Glomerular endothelial cell (primary cell): Measurements from ENCODE around the gene DBT. TPM values are rescaled to one million over a fixed set of nuclear protein-coding genes. Genes with fewer than 3 reads are reported as not detected.
"Not testable (repeated sequence)": the region's sequence is repeated elsewhere in the genome, so short reads cannot be mapped to it uniquely, and the experiment has no call there.

ENCODE experiments used
- DNase-seq: peaks from one replicate; pipeline ENCODE4 v3.0.0-alpha.2; 2011; ENCODE audit warnings: low read depth, low spot score; ENCODE audit errors: extremely low read depth
- total RNA-seq: library from RNA; depleted of rRNA; stranded (reverse); fragments of >200 nt; gene quantifications from 2 replicates; pipeline ENCODE4 v1.2.3, GENCODE V29; 2015

The DBT gene
- total RNA-seq, 1 donor from 2014 or later = 4.1 TPM

- not testable (repeated sequence) for DNase-seq
Measured at GRCh38 chr1:100202703-100203102, 46.9 kb downstream of the DBT start.

DNA sequence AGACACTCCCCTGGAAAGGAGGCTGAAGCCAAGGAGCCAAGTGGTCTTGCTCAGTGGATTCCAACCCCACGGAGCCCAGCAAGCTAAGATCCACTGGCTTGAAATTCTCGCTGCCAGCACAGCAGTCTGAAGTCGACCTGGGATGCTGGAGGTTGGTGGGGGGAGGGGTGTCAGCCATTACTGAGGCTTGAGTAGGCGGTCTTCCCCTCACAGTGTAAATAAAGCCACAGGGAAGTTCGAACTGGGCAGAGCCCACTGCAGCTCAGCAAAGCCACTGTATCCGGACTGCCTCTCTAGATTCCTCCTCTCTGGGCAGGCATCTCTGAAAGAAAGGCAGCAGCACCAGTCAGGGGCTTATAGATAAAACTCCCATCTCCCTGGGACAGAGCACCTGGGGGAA is 49.6 kb downstream of the DBT start:
- not testable (repeated sequence) for DNase-seq

GRCh38 chr1:100198596-100198995 is 51.0 kb downstream of the DBT start:
- no peak for DNase-seq

DNA sequence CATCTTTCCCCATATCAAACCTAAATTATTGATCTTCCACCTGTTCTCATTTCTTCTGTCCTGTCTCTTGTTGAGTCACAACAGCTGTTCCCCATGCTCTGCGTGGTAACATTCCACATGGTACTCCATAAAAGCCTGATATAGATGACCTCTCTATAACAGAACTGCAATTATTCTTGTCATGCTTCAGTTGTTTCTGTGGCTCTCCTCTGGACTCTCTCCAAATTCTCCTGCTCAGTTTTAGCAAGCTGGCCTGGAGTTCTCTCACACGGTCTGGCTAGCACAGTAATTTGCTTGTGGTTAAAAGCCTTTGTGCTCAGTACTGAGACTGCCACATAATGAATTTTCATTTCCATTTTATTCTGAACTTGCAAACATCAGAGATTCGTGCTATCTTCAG is 61.0 kb downstream of the DBT start:
- no peak for DNase-seq

- no peak for DNase-seq
Measured at GRCh38 chr1:100187912-100188311, 61.7 kb downstream of the DBT start.

DNA sequence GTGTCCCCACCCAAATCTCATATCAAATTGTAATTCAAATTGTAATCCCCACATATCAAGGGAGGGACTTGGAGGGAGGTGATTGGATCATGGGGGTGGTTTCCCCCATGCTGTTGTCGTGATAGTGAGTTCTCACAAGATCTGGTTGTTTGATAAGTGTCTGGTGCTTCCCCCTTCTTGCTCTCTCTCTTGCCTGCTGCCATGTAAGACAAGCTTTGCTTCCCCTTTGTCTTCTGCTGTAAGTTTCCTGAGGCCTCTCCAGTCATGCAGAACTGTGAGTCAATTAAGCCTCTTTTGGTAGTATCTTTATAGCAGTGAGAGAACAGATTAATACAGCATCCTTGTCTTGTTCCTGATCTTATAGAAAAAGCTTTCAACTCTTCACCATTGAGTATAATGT is 65.1 kb downstream of the DBT start:
- no peak for DNase-seq

DNA sequence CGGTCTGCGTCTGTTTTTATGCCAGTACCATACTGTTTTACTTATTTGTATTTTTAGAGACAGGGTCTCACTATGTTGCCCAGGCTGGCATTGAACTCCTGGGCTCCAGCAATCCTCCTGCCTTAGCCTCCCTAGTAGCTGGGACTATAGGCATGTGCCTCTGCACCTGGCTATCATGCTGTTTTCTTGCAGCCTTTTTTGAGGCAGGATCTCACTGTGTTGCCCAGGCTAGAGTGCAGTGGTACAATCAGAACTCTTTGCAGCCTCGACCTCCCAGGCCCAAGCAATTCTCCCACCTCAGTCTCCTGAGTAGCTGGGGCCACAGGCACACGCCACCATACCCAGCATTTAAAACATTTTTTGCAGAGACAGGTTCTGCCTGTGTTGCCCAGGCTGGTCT is 66.3 kb downstream of the DBT start:
- no peak for DNase-seq

DNA sequence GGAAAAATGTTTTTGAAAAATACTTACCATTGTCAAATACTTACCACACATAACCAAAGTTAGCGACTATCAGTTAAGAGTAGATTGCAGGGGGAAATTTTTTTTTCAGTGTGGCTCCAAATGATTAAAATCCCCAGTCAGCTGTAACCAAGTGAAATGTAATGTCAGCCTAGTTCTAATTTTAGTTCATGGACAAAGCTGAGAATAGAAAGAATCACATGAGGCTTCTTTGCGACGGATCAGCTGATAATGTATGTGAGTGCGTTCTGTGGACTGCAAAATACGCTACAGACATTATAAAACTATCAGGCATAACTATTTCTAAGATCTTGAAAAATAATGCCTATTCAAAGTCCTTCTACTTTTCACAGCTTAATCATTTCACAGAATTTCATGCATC is 71.5 kb downstream of the DBT start, which contains the start of gene LRRC39:
TSS of gene LRRC39 (minus strand) at position 166 of the 400 bp plus-strand sequence. CDS start 9,740 bp downstream, outside the sequence.
- DNase-seq = no peak

GRCh38 chr1:100177295-100178041 is 72.2 kb downstream of the DBT start:
- DNase-seq = no peak

GRCh38 chr1:100168051-100168450 is 81.6 kb downstream of the DBT start:
- DNase-seq = no peak

GRCh38 chr1:100164702-100165101 is 84.9 kb downstream of the DBT start:
- DNase-seq = no peak

GRCh38 chr1:100164216-100164615 is 85.4 kb downstream of the DBT start:
- no peak for DNase-seq

DNA sequence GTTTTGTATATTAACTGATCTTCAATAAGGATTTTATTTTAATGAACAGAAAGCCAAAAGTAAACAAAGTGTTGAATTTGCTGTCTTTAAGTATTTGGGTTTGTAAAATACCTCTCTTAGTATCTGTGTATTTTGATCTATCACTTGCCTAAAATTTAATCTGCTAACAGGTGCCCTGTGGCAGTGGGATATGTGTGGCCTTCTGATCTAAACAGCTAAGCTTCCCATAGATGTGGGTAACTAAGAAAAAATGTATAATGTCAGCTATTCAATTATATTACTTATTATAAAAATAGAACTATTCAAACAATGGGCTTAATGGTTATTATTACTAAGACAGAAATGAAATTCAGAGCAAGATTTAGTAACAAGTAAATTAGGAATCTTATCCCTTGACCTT is 86.8 kb downstream of the DBT start:
- no peak for DNase-seq

- DNase-seq = no peak
Measured at GRCh38 chr1:100152271-100152670, 97.4 kb downstream of the DBT start.

- DNase-seq = no peak
Measured at GRCh38 chr1:100151679-100152078, 98.0 kb downstream of the DBT start.

- no peak for DNase-seq
Measured at GRCh38 chr1:100147875-100148274, 101.8 kb downstream of the DBT start.

- no peak for DNase-seq
Measured at GRCh38 chr1:100146958-100147357, 102.7 kb downstream of the DBT start.

- no peak for DNase-seq
Measured at GRCh38 chr1:100145116-100145515, 104.5 kb downstream of the DBT start.

DNA sequence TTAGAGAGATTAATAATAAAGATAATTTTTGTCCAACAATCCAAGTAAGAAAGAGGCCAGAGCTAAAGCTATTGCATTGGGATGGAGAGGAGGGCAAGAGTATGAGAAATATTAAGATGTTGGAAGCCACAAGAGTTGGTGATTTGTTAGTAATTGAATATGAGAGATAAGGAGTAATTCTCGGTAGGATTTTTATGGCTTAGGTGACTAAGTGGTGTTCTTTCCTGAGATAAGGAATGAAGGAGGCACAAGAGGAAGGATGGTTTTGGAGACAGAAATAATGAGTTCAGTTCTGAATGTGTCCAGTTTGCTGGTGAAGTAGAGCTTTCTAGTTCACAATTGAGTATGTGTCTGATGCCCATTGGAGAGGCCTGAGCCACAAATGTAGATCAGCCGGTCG is 107.3 kb downstream of the DBT start:
- DNase-seq = no peak

DNA sequence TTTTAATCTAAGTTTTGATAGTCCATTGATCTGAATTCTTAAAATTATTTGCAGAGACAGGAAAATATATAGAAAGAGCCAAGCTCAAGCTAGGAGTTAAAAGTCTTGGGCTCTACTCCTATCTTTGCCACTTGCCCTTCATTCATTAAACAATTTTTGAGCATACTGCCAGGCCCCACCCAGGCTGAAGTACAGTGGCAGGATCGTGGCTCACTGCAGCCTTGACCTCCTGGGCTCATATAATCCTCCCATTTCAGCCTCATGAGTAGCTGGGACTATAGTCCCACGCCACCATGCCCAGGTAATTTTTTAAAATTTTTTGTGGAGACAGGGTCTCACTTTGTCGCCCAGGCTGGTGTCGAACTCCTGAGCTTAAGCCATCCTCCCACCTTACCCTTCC is 108.4 kb downstream of the DBT start:
- no peak for DNase-seq

- no peak for DNase-seq
Measured at GRCh38 chr1:100137602-100138001, 112.0 kb downstream of the DBT start.
